Panc1 (cell line): ENCODE results near the gene ITLN1. TPM values are rescaled to one million over a fixed set of nuclear protein-coding genes. Genes with fewer than 3 reads are reported as not detected.

ENCODE experiments used
- ATAC-seq: fragments of 200-7000 bp; cut with Tn5 transposase; 2 replicates; pipeline ENCODE4 v1.9.1; 2020; ENCODE audit warnings: mild to moderate bottlenecking, moderate library complexity
- BruUV-seq: library from RNA; stranded (reverse); fragments of 400-500 nt; replicated peaks from 2 replicates; lab custom pipeline; 2021; lab: Mats Ljungman, UMichigan
- CTCF ChIA-PET: fragments of 300-600 bp; sonication (Branson Sonifier 250); formaldehyde crosslinking; loops from one replicate; lab custom pipeline; 2022; ENCODE audit warnings: antibody characterized with exemption; lab: Charles Lee
- POLR2A ChIA-PET: fragments of 300-600 bp; sonication (Branson Sonifier 250); formaldehyde crosslinking; loops from one replicate; lab custom pipeline; 2022; ENCODE audit warnings: antibody characterized with exemption; lab: Charles Lee
- DNase-seq: peaks from one replicate; pipeline ENCODE4 v3.0.0-alpha.2; 2010; ENCODE audit warnings: low read depth, low spot score
- H3K27ac ChIP-seq: 2 replicates; pipeline ENCODE4 v1.5.1; 2011; ENCODE audit warnings: mild to moderate bottlenecking, low read length, inconsistent platforms
- H3K27me3 ChIP-seq: fragments of 200-500 bp; sonication (Bioruptor generic); 2 replicates; pipeline ENCODE4 v1.6.0; 2014; ENCODE audit warnings: low read length, inconsistent platforms; ENCODE audit not compliant: control insufficient read depth, insufficient read depth
- H3K36me3 ChIP-seq: fragments of 200-500 bp; sonication (Bioruptor generic); 2 replicates; pipeline ENCODE4 v1.5.1; 2014; ENCODE audit warnings: inconsistent platforms, mild to moderate bottlenecking, low read length, moderate library complexity; ENCODE audit not compliant: control insufficient read depth, insufficient read depth
- H3K4me1 ChIP-seq: 2 replicates; pipeline ENCODE4 v1.5.1; 2011; ENCODE audit warnings: inconsistent platforms, mild to moderate bottlenecking, low read length, moderate library complexity; ENCODE audit not compliant: control insufficient read depth, insufficient read depth
- H3K4me3 ChIP-seq, 2 experiments: 2 replicates each; pipeline ENCODE4 v1.5.1; 2011 to 2012; ENCODE audit warnings: low read depth in 2 of 2, low read length in 2 of 2, mild to moderate bottlenecking in 2 of 2, inconsistent platforms in 1 of 2, moderate library complexity in 1 of 2
- H3K9me3 ChIP-seq: fragments of 200-500 bp; sonication (Bioruptor generic); 2 replicates; pipeline ENCODE4 v1.5.1; 2014; ENCODE audit warnings: low read depth, mild to moderate bottlenecking, inconsistent platforms, low read length, moderate library complexity; ENCODE audit not compliant: control insufficient read depth, insufficient read depth
- CTCF ChIP-seq: fragments of 450-650 bp; IDR thresholded peaks from 2 replicates; pipeline ENCODE4 v1.5.1; 2017; ENCODE audit warnings: mild to moderate bottlenecking
- POLR2AphosphoS5 ChIP-seq: IDR thresholded peaks from 2 replicates; pipeline ENCODE4 v1.6.1; 2012; ENCODE audit warnings: mild to moderate bottlenecking, low read depth, low read length, moderate library complexity
- REST ChIP-seq, 2 experiments: IDR thresholded peaks; 2 replicates each; pipeline ENCODE4 v1.6.1; 2011 to 2012; ENCODE audit warnings: low read depth in 2 of 2, control low read depth in 1 of 2, low read length in 1 of 2, mild to moderate bottlenecking in 1 of 2, moderate library complexity in 1 of 2; ENCODE audit not compliant: insufficient read depth in 1 of 2
- SIN3A ChIP-seq: IDR thresholded peaks from 2 replicates; pipeline ENCODE4 v1.6.1; 2012; ENCODE audit warnings: low read depth, mild to moderate bottlenecking, low read length, moderate library complexity, borderline replicate concordance; ENCODE audit not compliant: insufficient read depth
- TCF7L2 ChIP-seq: IDR thresholded peaks from 2 replicates; pipeline ENCODE4 v1.6.1; 2011; ENCODE audit warnings: mild to moderate bottlenecking, low read depth, low read length, inconsistent platforms
- in situ Hi-C: cut with HindIII; loops from 2 replicates; pipeline ENCODE4 v1.10.0; 2016; ENCODE audit warnings: low sequenced_read_pairs, low pct_unique_long_range_greater_than_20kb
- intact Hi-C: fragments of 100-400 bp; cut with micrococcal nuclease; formaldehyde crosslinking; loops from one replicate; pipeline ENCODE4 v1.10.0; 2022; ENCODE audit not compliant: unreplicated experiment
- total RNA-seq: library from RNA; stranded (reverse); gene quantifications from one replicate; pipeline ENCODE4 v1.2.1, GENCODE V29; 2021; ENCODE audit not compliant: unreplicated experiment

ITLN1 gene
- total RNA-seq, 1 experiment from 2014 or later, result not detected

- POLR2A ChIA-PET, result no interaction called here
These were observed 4.8 kb downstream of the ITLN1 start for GRCh38 chr1:160880216-160880615.

GRCh38 chr1:160879056-160879455 lies 5.9 kb downstream of the ITLN1 start:
- no peak for ATAC-seq
- no peaks in the 10 kb centered on the region for H3K36me3 ChIP-seq
- no peaks in the 10 kb centered on the region for H3K9me3 ChIP-seq
- 0 out of 2 replicates have a peak, but pooled peaks cover 2% of the 10 kb centered on the region for H3K27me3 ChIP-seq
- TF ChIP-seq TCF7L2 (no peak), CTCF (no peak)
- intact Hi-C loops, result no loop called here
- ChIA-PET POLR2A (interaction anchor here (1.0 kb wide), 1 partner anchor 10 kb away, joined by 3 read pairs; no protein-coding TSS in a partner anchor), CTCF (no interaction called here)
- BruUV-seq, result no TSS peak
- H3K4me1 ChIP-seq, result no peaks in the 10 kb centered on the region
- in situ Hi-C loops, result no loop called here
- no peak overlapping the region for H3K27ac ChIP-seq
- no peak overlapping the region for H3K4me3 ChIP-seq
- no peak for DNase-seq

More at GRCh38 chr1:160880216-160880615, 4.8 kb downstream of the ITLN1 start:
- TF ChIP-seq POLR2AphosphoS5 (no peak), CTCF (no peak), REST (IDR thresholded peaks at IDR 0.05; ENCODE audit: insufficient read depth in 1 of 2, low read depth in 2 of 2, low read length in 1 of 2) (no peak), TCF7L2 (no peak), SIN3A (no peak)
- intact Hi-C loops (no loop called here), in situ Hi-C loops (no loop called here)
- H3K4me1 ChIP-seq, result no peaks in the 10 kb centered on the region
- no peaks in the 10 kb centered on the region for H3K9me3 ChIP-seq
- ATAC-seq (no peak), DNase-seq (no peak)
- no peaks in the 10 kb centered on the region for H3K36me3 ChIP-seq
- H3K27ac ChIP-seq, result no peak overlapping the region
- H3K27me3 ChIP-seq, result no peaks in the 10 kb centered on the region
- no TSS peak for BruUV-seq
- CTCF ChIA-PET, result no interaction called here
- H3K4me3 ChIP-seq, result no peak overlapping the region
